ENCODE results near the gene FAN1. TPM values are rescaled to one million over a fixed set of nuclear protein-coding genes. Genes with fewer than 3 reads are reported as not detected.

Gene FAN1
- total RNA-seq, 4 donors from 2014 or later: 11.7 to 19.4 (median 17.6) TPM

DNA sequence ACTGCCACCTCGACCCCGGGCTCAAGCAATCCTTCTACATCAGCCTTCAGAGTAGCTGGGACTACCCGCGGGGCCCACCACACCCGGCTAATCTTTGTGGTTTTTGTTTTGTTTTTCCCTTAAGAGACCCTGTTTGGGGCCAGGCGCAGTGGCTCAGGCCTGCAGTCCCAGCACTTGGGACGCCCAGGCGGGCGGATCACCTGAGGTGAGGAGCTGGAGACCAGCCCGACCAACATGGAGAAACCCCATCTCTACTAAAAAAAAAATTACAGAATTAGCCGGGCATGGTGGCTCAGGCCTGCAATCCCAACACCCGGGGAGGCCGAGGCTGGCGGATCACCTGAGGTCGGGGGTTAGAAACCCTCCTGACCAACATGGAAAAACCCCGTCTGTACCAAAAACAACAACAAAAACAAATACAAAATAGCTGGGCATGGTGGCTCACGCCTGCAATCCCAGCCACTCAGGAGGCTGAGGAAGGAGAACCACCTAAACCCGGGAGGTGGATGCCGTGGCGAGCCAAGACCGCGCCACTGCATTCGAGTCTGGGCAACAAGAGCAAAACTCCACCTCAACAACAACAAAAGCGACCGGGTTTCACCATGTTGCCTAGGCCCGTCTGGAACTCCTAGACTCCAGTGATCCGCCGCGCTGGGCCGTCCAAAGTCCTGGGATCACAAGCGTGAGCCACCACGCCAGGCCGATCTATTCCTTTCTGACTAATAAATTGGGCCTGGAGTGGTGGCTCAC lies 8.1 kb upstream of the FAN1 start:
- intact Hi-C loops (cut with DNase I; ENCODE audit: low total_unique reads): loop anchor here (5.0 kb wide), 1 partner anchor 232 kb away; no protein-coding TSS in a partner anchor
- DNase-seq (ENCODE audit: low spot score in 2 of 2): no peak

DNA sequence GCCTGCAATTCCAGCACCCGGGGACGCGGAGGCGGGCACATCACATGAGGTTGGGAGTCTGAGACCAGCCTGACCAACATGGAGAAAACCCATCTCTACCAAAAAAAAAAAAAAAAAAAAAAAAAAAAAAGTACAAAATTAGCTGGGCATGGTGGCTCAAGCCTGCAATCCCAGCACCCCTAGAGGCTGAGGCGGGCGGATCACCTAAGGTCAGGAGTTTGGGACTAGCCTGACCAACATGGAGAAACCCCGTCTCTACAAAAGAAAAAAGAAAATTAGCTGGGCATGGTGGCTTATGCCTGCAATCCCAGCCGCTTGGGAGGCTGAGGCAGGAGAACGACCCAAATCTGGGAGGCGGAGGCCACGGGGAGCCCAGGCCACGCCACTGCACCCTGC lies 7.5 kb upstream of the FAN1 start:
- intact Hi-C loops (cut with DNase I; ENCODE audit: low total_unique reads): loop anchor here (5.0 kb wide), 1 partner anchor 231 kb away; no protein-coding TSS in a partner anchor
- TF ChIP-seq POLR2A (IDR thresholded peaks at IDR 0.05): no peak
- TF ChIP-seq CTCF (IDR thresholded peaks at IDR 0.05): no peak
- H3K4me3 ChIP-seq (ENCODE audit: low read depth, poor library complexity, severe bottlenecking): no peak overlapping the region
- no peak for DNase-seq (ENCODE audit: low spot score in 2 of 2)
- 88% methylated on average over 8 to 12 of the region's 12 CpGs for WGBS, 2 donors

More for the DNA sequence above, 8.1 kb upstream of the FAN1 start:
- H3K4me3 ChIP-seq (ENCODE audit: low read depth, poor library complexity, severe bottlenecking): no peak overlapping the region
- WGBS, 2 donors: 92 to 93% methylated on average over 33 of the region's 33 CpGs
- TF ChIP-seq CTCF (IDR thresholded peaks at IDR 0.05) (no peak), POLR2A (IDR thresholded peaks at IDR 0.05) (no peak)

DNA sequence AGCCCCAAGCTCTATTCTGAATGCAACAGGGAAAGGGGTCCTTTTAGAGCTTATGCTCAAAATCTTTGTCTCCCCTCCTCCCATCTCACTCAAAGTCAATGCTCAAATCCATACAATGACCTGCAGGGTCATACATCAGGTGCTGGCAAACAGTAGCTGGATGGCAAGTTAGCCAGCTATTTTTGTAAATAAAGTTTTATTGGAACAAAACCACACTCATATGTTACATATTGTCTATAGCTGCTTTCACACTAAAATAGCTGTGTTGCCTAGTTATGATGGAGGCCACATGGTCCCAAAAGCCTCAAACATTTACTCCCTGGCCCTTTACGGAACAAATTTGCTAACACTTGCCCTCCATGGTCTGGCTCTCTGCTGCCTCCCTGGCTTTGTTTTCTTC lies 1.8 kb upstream of the FAN1 start:
- WGBS, 2 donors: 91 to 93% methylated on average over 1 of the region's 1 CpG
- no peak overlapping the region for H3K4me3 ChIP-seq (ENCODE audit: low read depth, poor library complexity, severe bottlenecking)
- DNase-seq (ENCODE audit: low spot score in 2 of 2): no peak
- TF ChIP-seq POLR2A (IDR thresholded peaks at IDR 0.05) (no peak), CTCF (IDR thresholded peaks at IDR 0.05) (no peak)
- intact Hi-C loops (cut with DNase I; ENCODE audit: low total_unique reads): no loop called here

DNA sequence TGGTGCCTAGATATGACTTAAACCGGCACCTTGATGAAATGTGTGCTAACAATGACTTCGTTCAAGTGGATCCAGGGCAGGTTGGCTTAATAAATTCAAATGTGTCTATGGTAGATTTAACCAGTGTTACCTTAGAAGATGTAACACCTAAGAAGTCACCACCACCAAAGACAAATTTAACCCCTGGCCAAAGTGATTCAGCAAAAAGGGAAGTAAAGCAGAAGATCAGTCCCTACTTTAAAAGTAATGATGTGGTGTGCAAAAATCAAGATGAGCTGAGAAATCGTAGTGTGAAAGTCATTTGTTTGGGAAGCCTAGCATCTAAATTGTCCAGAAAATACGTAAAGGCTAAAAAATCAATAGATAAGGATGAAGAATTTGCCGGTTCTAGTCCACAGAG lies 1.1 kb downstream of the FAN1 start:
- DNase-seq (ENCODE audit: low spot score in 2 of 2): no peak
- WGBS, 2 donors: 83 to 86% methylated on average over 5 of the region's 5 CpGs
- intact Hi-C loops (cut with DNase I; ENCODE audit: low total_unique reads): no loop called here
- TF ChIP-seq CTCF (IDR thresholded peaks at IDR 0.05) (no peak), POLR2A (IDR thresholded peaks at IDR 0.05) (no peak)
- H3K4me3 ChIP-seq (ENCODE audit: low read depth, poor library complexity, severe bottlenecking): no peak overlapping the region

GRCh38 chr15:30905821-30906220 lies 2.1 kb downstream of the FAN1 start:
- TF ChIP-seq CTCF (IDR thresholded peaks at IDR 0.05) (no peak), POLR2A (IDR thresholded peaks at IDR 0.05) (no peak)
- intact Hi-C loops (cut with DNase I; ENCODE audit: low total_unique reads): no loop called here
- H3K4me3 ChIP-seq (ENCODE audit: low read depth, poor library complexity, severe bottlenecking): no peak overlapping the region
- DNase-seq (ENCODE audit: low spot score in 2 of 2): no peak
- WGBS, 2 donors: 47 to 54% methylated on average over 5 of the region's 5 CpGs

GRCh38 chr15:30906366-30906765 lies 2.7 kb downstream of the FAN1 start:
- DNase-seq (ENCODE audit: low spot score in 2 of 2): peak; percentile 36 to 86
- WGBS, 2 donors: 39 to 50% methylated on average over 4 of the region's 4 CpGs
- intact Hi-C loops (cut with DNase I; ENCODE audit: low total_unique reads): no loop called here
- H3K4me3 ChIP-seq (ENCODE audit: low read depth, poor library complexity, severe bottlenecking): no peak overlapping the region
- TF ChIP-seq POLR2A (IDR thresholded peaks at IDR 0.05) (no peak), CTCF (IDR thresholded peaks at IDR 0.05) (no peak)

All from lower leg skin (tissue), 4 donors.